Measurements from ENCODE around the gene HS3ST3B1.

The HS3ST3B1 gene

DNA sequence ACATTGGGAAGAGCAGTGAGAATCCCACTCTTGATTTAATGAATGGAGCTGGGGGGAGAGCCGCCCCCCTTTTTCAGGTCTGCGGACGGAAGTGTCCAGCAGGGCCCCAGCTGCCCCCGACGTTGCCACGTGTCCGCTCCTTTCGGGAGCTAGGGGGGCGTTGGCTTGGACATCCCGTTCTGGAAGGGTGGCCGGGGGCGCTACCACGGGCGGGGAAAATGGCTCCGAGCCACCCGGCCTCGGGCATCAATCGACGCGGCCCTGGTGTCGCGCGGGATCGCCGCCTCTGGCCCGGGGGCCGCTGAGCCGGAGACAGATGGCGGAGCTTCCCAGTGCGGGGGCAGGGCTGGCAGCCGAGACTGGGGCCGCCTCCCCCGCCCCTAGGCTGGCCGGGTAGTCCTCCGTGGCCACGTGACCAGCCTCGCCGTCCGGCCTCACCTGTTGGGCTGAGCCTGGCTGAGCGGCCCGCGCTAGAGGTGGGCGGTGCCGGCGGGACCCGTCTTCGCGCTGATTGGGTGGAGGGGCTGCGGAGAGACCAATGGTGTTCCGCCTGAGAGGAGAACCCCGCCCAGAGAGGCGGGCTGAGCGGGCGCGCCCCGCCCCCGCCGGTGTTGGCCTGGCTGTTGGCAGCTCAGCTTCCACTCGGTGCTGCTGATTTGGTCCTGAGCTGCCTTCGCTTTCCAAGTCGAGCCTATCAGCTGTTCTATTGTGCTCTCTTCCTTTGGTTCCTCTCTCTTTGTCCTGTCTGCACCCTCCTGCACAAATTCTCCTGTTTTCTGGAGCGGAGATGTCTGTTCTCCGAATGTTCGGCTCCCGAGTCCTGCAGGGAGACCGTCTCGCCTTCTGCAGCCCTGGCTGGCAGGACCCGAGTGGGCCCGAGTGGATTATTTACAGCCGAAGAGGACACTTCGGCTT is 8.3 kb downstream of the HS3ST3B1 start:
- Histone ChIP-seq H3K36me3 (ENCODE audit: control insufficient read depth, insufficient read depth, low read length) (no peaks in the 10 kb centered on the region), H3K4me3 (replicated peaks; ENCODE audit: low read depth, low read length) (no peak overlapping the region), H3K27me3 (replicated peaks; ENCODE audit: control insufficient read depth, insufficient read depth, low read length) (no peaks in the 10 kb centered on the region; the same call in 1 of the 2 replicates)
- peak; percentile 49 for DNase-seq (ENCODE audit: extremely low read depth, insufficient read length)
- TF ChIP-seq, protein P1, sequence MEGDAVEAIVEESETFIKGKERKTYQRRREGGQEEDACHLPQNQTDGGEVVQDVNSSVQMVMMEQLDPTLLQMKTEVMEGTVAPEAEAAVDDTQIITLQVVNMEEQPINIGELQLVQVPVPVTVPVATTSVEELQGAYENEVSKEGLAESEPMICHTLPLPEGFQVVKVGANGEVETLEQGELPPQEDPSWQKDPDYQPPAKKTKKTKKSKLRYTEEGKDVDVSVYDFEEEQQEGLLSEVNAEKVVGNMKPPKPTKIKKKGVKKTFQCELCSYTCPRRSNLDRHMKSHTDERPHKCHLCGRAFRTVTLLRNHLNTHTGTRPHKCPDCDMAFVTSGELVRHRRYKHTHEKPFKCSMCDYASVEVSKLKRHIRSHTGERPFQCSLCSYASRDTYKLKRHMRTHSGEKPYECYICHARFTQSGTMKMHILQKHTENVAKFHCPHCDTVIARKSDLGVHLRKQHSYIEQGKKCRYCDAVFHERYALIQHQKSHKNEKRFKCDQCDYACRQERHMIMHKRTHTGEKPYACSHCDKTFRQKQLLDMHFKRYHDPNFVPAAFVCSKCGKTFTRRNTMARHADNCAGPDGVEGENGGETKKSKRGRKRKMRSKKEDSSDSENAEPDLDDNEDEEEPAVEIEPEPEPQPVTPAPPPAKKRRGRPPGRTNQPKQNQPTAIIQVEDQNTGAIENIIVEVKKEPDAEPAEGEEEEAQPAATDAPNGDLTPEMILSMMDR (IDR thresholded peaks at IDR 0.05; ENCODE audit: insufficient read depth, low read length, poor library complexity, severe bottlenecking), result no peak

DNA sequence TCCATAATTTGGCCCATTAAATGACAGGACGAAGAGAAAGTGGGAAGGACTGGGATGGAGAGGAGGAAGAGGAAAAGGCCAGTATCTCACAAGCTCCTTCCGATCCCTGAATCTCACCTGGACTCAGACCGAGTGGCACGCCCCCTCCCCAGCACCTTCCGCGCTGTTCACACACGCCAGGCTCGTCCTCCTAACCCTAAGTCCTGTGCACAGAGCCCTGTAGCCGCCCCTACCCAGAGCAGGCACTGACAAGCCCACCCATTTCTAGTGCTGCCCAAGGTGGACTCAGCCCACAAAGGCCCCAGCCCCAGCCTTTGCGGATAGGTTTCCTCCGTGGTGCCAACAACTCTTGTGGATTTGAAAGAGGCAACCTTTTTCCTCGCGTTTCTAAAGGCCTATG is 9.2 kb downstream of the HS3ST3B1 start:
- DNase-seq (ENCODE audit: extremely low read depth, insufficient read length), result no peak
- H3K27me3 ChIP-seq (replicated peaks; ENCODE audit: control insufficient read depth, insufficient read depth, low read length), result no peaks in the 10 kb centered on the region; the same call in 1 of the 2 replicates
- TF ChIP-seq, protein P1 (IDR thresholded peaks at IDR 0.05; ENCODE audit: insufficient read depth, low read length, poor library complexity, severe bottlenecking), result no peak
- H3K36me3 ChIP-seq (ENCODE audit: control insufficient read depth, insufficient read depth, low read length), result no peaks in the 10 kb centered on the region
- no peak overlapping the region for H3K4me3 ChIP-seq (replicated peaks; ENCODE audit: low read depth, low read length)

DNA sequence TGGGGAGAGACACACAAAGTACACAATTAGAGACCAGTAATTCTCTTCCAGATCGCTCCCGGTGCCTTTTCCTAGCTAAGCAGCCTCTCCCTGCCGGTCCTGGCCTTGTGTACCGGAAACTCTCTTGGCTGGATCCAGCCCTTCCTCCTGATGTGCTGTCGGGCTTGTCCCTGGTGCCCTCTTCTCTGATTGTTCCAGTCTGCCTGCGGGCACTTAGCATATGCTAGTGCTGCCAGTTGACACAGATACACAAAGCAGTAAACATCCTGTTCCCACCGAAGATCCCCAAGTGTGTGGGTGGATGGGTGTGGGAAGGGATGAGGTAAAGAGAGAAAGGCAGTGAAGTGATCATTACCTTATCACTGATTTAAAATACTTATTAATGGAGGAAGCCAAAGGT is 9.7 kb downstream of the HS3ST3B1 start:
- no peaks in the 10 kb centered on the region; the same call in 1 of the 2 replicates for H3K27me3 ChIP-seq (replicated peaks; ENCODE audit: control insufficient read depth, insufficient read depth, low read length)
- no peak overlapping the region for H3K4me3 ChIP-seq (replicated peaks; ENCODE audit: low read depth, low read length)
- DNase-seq (ENCODE audit: extremely low read depth, insufficient read length), result no peak
- TF ChIP-seq, protein P1 (IDR thresholded peaks at IDR 0.05; ENCODE audit: insufficient read depth, low read length, poor library complexity, severe bottlenecking), result no peak
- no peaks in the 10 kb centered on the region for H3K36me3 ChIP-seq (ENCODE audit: control insufficient read depth, insufficient read depth, low read length)

DNA sequence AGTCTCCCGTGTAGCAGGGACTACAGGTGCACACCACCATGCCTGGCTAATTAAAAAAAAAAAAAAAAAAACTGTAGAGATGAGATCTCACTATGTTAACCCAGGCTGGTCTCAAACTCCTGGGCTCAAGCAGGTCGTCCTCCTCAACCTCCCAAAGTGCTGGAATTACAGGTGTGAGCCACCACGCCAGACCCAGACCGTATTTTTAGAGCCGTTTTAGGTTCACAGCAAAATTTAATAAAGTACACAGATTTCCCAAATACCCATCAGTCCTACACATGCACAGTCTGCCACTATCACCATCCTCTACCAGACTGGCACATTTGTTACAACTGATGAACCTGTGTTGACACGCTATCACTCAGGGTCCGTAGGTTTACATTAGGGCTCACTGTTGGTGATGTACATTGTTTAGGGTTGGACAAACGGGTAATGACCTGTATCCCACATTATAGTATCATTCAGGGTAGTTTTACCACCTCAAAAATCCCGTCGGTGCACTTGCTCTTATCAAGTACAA is 10.4 kb downstream of the HS3ST3B1 start:
- Histone ChIP-seq H3K4me3 (replicated peaks; ENCODE audit: low read depth, low read length) (no peak overlapping the region), H3K36me3 (ENCODE audit: control insufficient read depth, insufficient read depth, low read length) (no peaks in the 10 kb centered on the region), H3K27me3 (replicated peaks; ENCODE audit: control insufficient read depth, insufficient read depth, low read length) (no peaks in the 10 kb centered on the region; the same call in 1 of the 2 replicates)
- TF ChIP-seq, protein P1 (IDR thresholded peaks at IDR 0.05; ENCODE audit: insufficient read depth, low read length, poor library complexity, severe bottlenecking), result no peak
- no peak for DNase-seq (ENCODE audit: extremely low read depth, insufficient read length)

DNA sequence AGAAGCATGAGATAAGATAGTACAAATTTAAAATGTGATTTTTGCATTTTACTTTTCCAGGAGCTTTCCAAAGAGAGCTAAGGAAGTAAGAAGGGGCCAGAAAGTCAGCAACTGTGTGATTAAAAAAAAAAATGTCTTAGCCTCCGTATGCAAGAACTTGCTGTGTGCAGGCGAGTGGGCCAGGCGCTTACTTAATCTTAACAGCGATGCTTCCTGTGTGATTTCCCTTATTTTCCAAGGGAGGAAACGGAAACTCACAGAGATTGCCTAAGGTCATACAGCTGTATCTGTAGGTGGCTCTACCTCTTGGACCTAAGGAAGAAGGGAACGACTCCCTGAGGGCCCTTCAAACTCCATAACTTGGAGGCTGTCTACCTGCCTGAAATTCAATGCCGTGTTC is 11.1 kb downstream of the HS3ST3B1 start:
- Histone ChIP-seq H3K4me3 (replicated peaks; ENCODE audit: low read depth, low read length) (no peak overlapping the region), H3K36me3 (ENCODE audit: control insufficient read depth, insufficient read depth, low read length) (no peaks in the 10 kb centered on the region), H3K27me3 (replicated peaks; ENCODE audit: control insufficient read depth, insufficient read depth, low read length) (no peaks in the 10 kb centered on the region; the same call in 1 of the 2 replicates)
- DNase-seq (ENCODE audit: extremely low read depth, insufficient read length), result no peak
- TF ChIP-seq, protein P1 (IDR thresholded peaks at IDR 0.05; ENCODE audit: insufficient read depth, low read length, poor library complexity, severe bottlenecking), result no peak

Measured in GM06990 (cell line).